Measurements from ENCODE around the gene ABHD16A. TPM values are rescaled to one million over a fixed set of nuclear protein-coding genes. Genes with fewer than 3 reads are reported as not detected.

The ABHD16A gene
- total and polyA plus RNA-seq, 2 donors (not counting 3 experiments of a cell fraction or from before 2014, with no cell fraction given) = 48.9 to 60.3 TPM

DNA sequence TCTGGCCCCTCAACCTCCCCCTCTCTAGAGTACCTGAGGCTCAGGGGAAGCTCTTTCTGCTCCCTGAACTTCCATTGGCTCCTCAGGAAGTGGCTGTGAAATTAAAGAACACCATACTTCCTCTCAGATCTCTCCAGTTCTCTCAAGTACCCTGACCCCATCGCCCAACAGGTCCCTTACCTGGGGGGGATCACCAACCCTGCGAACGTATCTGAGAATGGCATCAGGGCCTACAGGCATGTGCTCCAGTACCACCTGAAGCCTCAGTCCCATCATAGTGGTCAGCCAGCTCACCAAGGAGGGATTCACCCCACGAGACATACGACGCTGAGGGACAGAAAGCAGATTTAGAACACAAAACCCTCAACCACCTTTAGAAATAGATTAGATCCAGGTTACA is 62.5 kb downstream of the ABHD16A start:
- dilution Hi-C loops (cut with MboI; ENCODE audit: extremely low pct_ligation_motif_present, low sequenced_read_pairs) = no loop called here
- no peaks in the 10 kb centered on the region for H4K20me1 ChIP-seq (replicated peaks; ENCODE audit: control insufficient read depth, extremely low read depth, insufficient read depth, low read length)
- H2AFZ ChIP-seq (ENCODE audit: low read depth, low read length) = no peak overlapping the region
- no peak overlapping the region for H3K4me3 ChIP-seq (replicated peaks in 1 of 3; ENCODE audit: insufficient read depth in 1 of 3, low read depth in 1 of 3, low read length in 3 of 3)
- no peak overlapping the region for H3K27ac ChIP-seq (ENCODE audit: insufficient read depth, low read depth, low read length)
- no peaks in the 10 kb centered on the region for H3K9me1 ChIP-seq (replicated peaks; ENCODE audit: control insufficient read depth, extremely low read depth, insufficient read depth, low read length)
- no peak overlapping the region for H3K9ac ChIP-seq (replicated peaks; ENCODE audit: extremely low read depth, insufficient read depth, low read length)
- TF ChIP-seq JUN (IDR thresholded peaks at IDR 0.05; ENCODE audit: borderline replicate concordance, insufficient read depth, insufficient read length, low read depth) = no peak
- no peak for TF ChIP-seq GATA2 (IDR thresholded peaks at IDR 0.05; ENCODE audit: insufficient read depth, insufficient read length, low read depth, low read length)
- TF ChIP-seq POLR2A (IDR thresholded peaks at IDR 0.05; ENCODE audit: low read depth, low read length) = no peak
- TF ChIP-seq MYC (IDR thresholded peaks at IDR 0.05; ENCODE audit: low read depth, low read length) = no peak
- TF ChIP-seq EZH2 (IDR thresholded peaks at IDR 0.05; ENCODE audit: borderline replicate concordance, low read depth, low read length, severe bottlenecking) = no peak
- TF ChIP-seq POLR2AphosphoS5 (IDR thresholded peaks at IDR 0.05; ENCODE audit: insufficient read depth, low read depth, low read length) = no peak
- TF ChIP-seq, protein P1, sequence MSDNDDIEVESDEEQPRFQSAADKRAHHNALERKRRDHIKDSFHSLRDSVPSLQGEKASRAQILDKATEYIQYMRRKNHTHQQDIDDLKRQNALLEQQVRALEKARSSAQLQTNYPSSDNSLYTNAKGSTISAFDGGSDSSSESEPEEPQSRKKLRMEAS (IDR thresholded peaks at IDR 0.05; ENCODE audit: insufficient read depth, insufficient read length) = no peak
- no peaks in the 10 kb centered on the region for H3K9me3 ChIP-seq (replicated peaks; ENCODE audit: control insufficient read depth, insufficient read depth, low read length)
- DNase-seq (ENCODE audit: low read depth, low spot score) (no peak), FAIRE-seq (no peak)
- CTCF ChIA-PET = interaction anchor here (1.0 to 2.5 kb wide), 6 partner anchors 11 to 151 kb away, joined by 3 to 8 read pairs (median 4); partner anchors contain the start of gene ATP6V1G2
- BruUV-seq (replicated peaks) = TSS peak; percentile 61
- POLR2A ChIA-PET = interaction anchor here (0.7 to 2.2 kb wide), 2 partner anchors 11 to 105 kb away, joined by 3 to 10 read pairs; partner anchors contain the start of gene BAG6
- H3K27me3 ChIP-seq (ENCODE audit: control insufficient read depth in 2 of 2, insufficient read depth in 2 of 2, low read length in 2 of 2) = no peaks in the 10 kb centered on the region
- H3K4me1 ChIP-seq (ENCODE audit: control insufficient read depth, extremely low read depth, insufficient read depth, low read length) = no peaks in the 10 kb centered on the region
- no peaks in the 10 kb centered on the region for H3K79me2 ChIP-seq (ENCODE audit: control insufficient read depth, insufficient read depth, low read length)
- H3K4me2 ChIP-seq (ENCODE audit: insufficient read depth, low read length) = no peak overlapping the region
- intact Hi-C loops (cut with micrococcal nuclease) = no loop called here
- peaks cover 34 to 71% of the 10 kb centered on the region in 2 experiments for H3K36me3 ChIP-seq (ENCODE audit: control insufficient read depth in 2 of 2, extremely low read depth in 1 of 2, insufficient read depth in 2 of 2, low read length in 2 of 2)

- ChIA-PET CTCF (interaction anchor here (1.3 to 2.5 kb wide), 7 partner anchors 12 to 191 kb away, joined by 3 to 10 read pairs (median 4); partner anchors contain the start of genes ATP6V1G2, BAG6 and GPANK1), POLR2A (interaction anchor here (1.1 to 2.2 kb wide), 3 partner anchors 12 to 188 kb away, joined by 3 to 10 read pairs (median 4); partner anchors contain the start of genes BAG6, GPANK1 and HSPA1B)
- no peaks in the 10 kb centered on the region for H3K9me3 ChIP-seq (replicated peaks; ENCODE audit: control insufficient read depth, insufficient read depth, low read length)
- DNase-seq (ENCODE audit: low read depth, low spot score) (no peak), FAIRE-seq (no peak)
- no peaks in the 10 kb centered on the region for H3K27me3 ChIP-seq (ENCODE audit: control insufficient read depth in 2 of 2, insufficient read depth in 2 of 2, low read length in 2 of 2)
- TF ChIP-seq POLR2A (IDR thresholded peaks at IDR 0.05; ENCODE audit: low read depth, low read length) (no peak), EZH2 (IDR thresholded peaks at IDR 0.05; ENCODE audit: borderline replicate concordance, low read depth, low read length, severe bottlenecking) (no peak), MYC (IDR thresholded peaks at IDR 0.05; ENCODE audit: low read depth, low read length) (no peak), GATA2 (IDR thresholded peaks at IDR 0.05; ENCODE audit: insufficient read depth, insufficient read length, low read depth, low read length) (no peak), FOS (IDR thresholded peaks at IDR 0.05; ENCODE audit: borderline replicate concordance, insufficient read depth, low read length) (no peak), JUN (IDR thresholded peaks at IDR 0.05; ENCODE audit: borderline replicate concordance, insufficient read depth, insufficient read length, low read depth) (no peak), CTCF (IDR thresholded peaks at IDR 0.05; ENCODE audit: extremely low read depth in 1 of 2, insufficient read depth in 1 of 2, low read depth in 1 of 2, low read length in 2 of 2) (no peak), POLR2AphosphoS5 (IDR thresholded peaks at IDR 0.05; ENCODE audit: insufficient read depth, low read depth, low read length) (no peak)
- TF ChIP-seq, protein P1 (IDR thresholded peaks at IDR 0.05; ENCODE audit: insufficient read depth, insufficient read length) = no peak
- no peak overlapping the region for H3K27ac ChIP-seq (ENCODE audit: insufficient read depth, low read depth, low read length)
- no peak overlapping the region for H3K4me3 ChIP-seq (replicated peaks in 1 of 3; ENCODE audit: insufficient read depth in 1 of 3, low read depth in 1 of 3, low read length in 3 of 3)
- no peak overlapping the region for H3K9ac ChIP-seq (replicated peaks; ENCODE audit: extremely low read depth, insufficient read depth, low read length)
- H3K4me1 ChIP-seq (ENCODE audit: control insufficient read depth, extremely low read depth, insufficient read depth, low read length) = no peaks in the 10 kb centered on the region
- H3K9me1 ChIP-seq (replicated peaks; ENCODE audit: control insufficient read depth, extremely low read depth, insufficient read depth, low read length) = no peaks in the 10 kb centered on the region
- no peak overlapping the region for H2AFZ ChIP-seq (ENCODE audit: low read depth, low read length)
- BruUV-seq (replicated peaks) = no TSS peak
- no peaks in the 10 kb centered on the region for H3K79me2 ChIP-seq (ENCODE audit: control insufficient read depth, insufficient read depth, low read length)
- intact Hi-C loops (cut with micrococcal nuclease) = no loop called here
- H4K20me1 ChIP-seq (replicated peaks; ENCODE audit: control insufficient read depth, extremely low read depth, insufficient read depth, low read length) = no peaks in the 10 kb centered on the region
- dilution Hi-C loops (cut with MboI; ENCODE audit: extremely low pct_ligation_motif_present, low sequenced_read_pairs) = no loop called here
- H3K36me3 ChIP-seq (ENCODE audit: control insufficient read depth in 2 of 2, extremely low read depth in 1 of 2, insufficient read depth in 2 of 2, low read length in 2 of 2) = peaks cover 37 to 72% of the 10 kb centered on the region in 2 experiments
- no peak overlapping the region for H3K4me2 ChIP-seq (ENCODE audit: insufficient read depth, low read length)
These were observed 63.7 kb downstream of the ABHD16A start for GRCh38 chr6:31639449-31639861.
